H1 (cell line): ENCODE measurements around the gene ALDOC. TPM values are rescaled to one million over a fixed set of nuclear protein-coding genes. Genes with fewer than 3 reads are reported as not detected.

Experiments
- CTCF ChIA-PET: fragments of 300-600 bp; sonication (Branson Sonifier 250); formaldehyde crosslinking; loops from one replicate; lab custom pipeline; 2021; ENCODE audit not compliant: partially characterized antibody; lab: Charles Lee
- POLR2A ChIA-PET: fragments of 300-600 bp; sonication (Branson Sonifier 250); formaldehyde crosslinking; loops from one replicate; lab custom pipeline; 2021; ENCODE audit warnings: inconsistent platforms; ENCODE audit not compliant: partially characterized antibody; lab: Charles Lee
- DNase-seq, 2 experiments: peaks; one replicate each; pipeline versions ENCODE4 v3.0.0 to v3.0.0-alpha.2; 2010 to 2022; ENCODE audit warnings: low spot score in 2 of 2, low read depth in 1 of 2, mixed read lengths in 1 of 2
- FAIRE-seq: peaks from 2 replicates; lab custom pipeline; 2011; peaks lifted over from hg19 to GRCh38; lab: Jason Lieb, UNC
- H2AFZ ChIP-seq: 2 replicates; pipeline ENCODE4 v1.8.1; 2012; ENCODE audit warnings: low read length, inconsistent platforms
- H2AK5ac ChIP-seq: 2 replicates; pipeline ENCODE4 v1.6.1; 2013; ENCODE audit warnings: low read depth, low read length
- H2BK120ac ChIP-seq: replicated peaks from 2 replicates; pipeline ENCODE3; 2013; ENCODE audit warnings: low read depth, low read length, inconsistent platforms
- H2BK12ac ChIP-seq: 2 replicates; pipeline ENCODE4 v1.6.1; 2013; ENCODE audit warnings: low read depth, low read length
- H2BK15ac ChIP-seq: 2 replicates; pipeline ENCODE4 v1.6.1; 2013; ENCODE audit warnings: low read length
- H2BK20ac ChIP-seq: 2 replicates; pipeline ENCODE4 v1.6.1; 2013; ENCODE audit warnings: low read length
- H2BK5ac ChIP-seq: 2 replicates; pipeline ENCODE4 v1.6.1; 2013; ENCODE audit warnings: low read depth, low read length
- H3K14ac ChIP-seq: 2 replicates; pipeline ENCODE4 v1.6.1; 2013; ENCODE audit warnings: inconsistent platforms; ENCODE audit not compliant: insufficient read length
- H3K18ac ChIP-seq: 2 replicates; pipeline ENCODE4 v1.6.1; 2013; ENCODE audit warnings: low read length; ENCODE audit errors: extremely low read depth
- H3K23ac ChIP-seq: 2 replicates; pipeline ENCODE4 v1.6.1; 2013; ENCODE audit warnings: inconsistent platforms; ENCODE audit not compliant: insufficient read length
- H3K23me2 ChIP-seq: 2 replicates; pipeline ENCODE4 v1.6.1; 2013; ENCODE audit warnings: low read depth, low read length
- H3K27ac ChIP-seq: 2 replicates; pipeline ENCODE4 v1.6.1; 2011; ENCODE audit warnings: low read depth, low read length, inconsistent platforms
- H3K27me3 ChIP-seq, 4 experiments: replicated peaks in 1 of 4; 1 replicate in 1 of 4; 2 replicates in 3 of 4; pipeline versions ENCODE4 v1.6.1 to v1.8.1; 2011 to 2013; ENCODE audit warnings: low read length in 3 of 4, mild to moderate bottlenecking in 3 of 4, inconsistent platforms in 2 of 4, mixed read lengths in 2 of 4, moderate library complexity in 1 of 4; ENCODE audit not compliant: control insufficient read depth in 3 of 4, insufficient read depth in 3 of 4; ENCODE audit errors: extremely low read depth in 1 of 4
- H3K36me3 ChIP-seq, 4 experiments: 2 replicates each; pipeline versions ENCODE4 v1.6.1 to v1.8.1; 2011 to 2013; ENCODE audit warnings: mild to moderate bottlenecking in 4 of 4, low read length in 3 of 4, moderate library complexity in 2 of 4, control low read depth in 1 of 4, inconsistent platforms in 1 of 4; ENCODE audit not compliant: insufficient read depth in 4 of 4, control insufficient read depth in 2 of 4
- H3K4ac ChIP-seq: replicated peaks from 2 replicates; pipeline ENCODE3; 2013; ENCODE audit warnings: low read length, low read depth, mixed read lengths, inconsistent platforms; ENCODE audit not compliant: insufficient read length
- H3K4me1 ChIP-seq, 4 experiments: replicated peaks in 1 of 4; 1 replicate in 1 of 4; 2 replicates in 3 of 4; pipeline versions ENCODE4 v1.6.1 to v1.8.1; 2011 to 2013; ENCODE audit warnings: low read length in 3 of 4, inconsistent platforms in 2 of 4, mixed read lengths in 1 of 4; ENCODE audit not compliant: insufficient read depth in 4 of 4, control insufficient read depth in 3 of 4
- H3K4me2 ChIP-seq, 2 experiments: 2 replicates each; pipeline versions ENCODE4 v1.6.1 to v1.8.1; 2011 to 2013; ENCODE audit warnings: low read depth in 2 of 2, low read length in 2 of 2, control low read depth in 1 of 2, inconsistent platforms in 1 of 2, mild to moderate bottlenecking in 1 of 2; ENCODE audit not compliant: insufficient read depth in 1 of 2
- H3K4me3 ChIP-seq, 4 experiments: fragments of 200-600, 300-600 bp in 1 of 4; sonication (generic), shearing (Covaris generic), sonication (Bioruptor Twin) in 1 of 4; 2 replicates each; pipeline versions ENCODE4 v1.5.1 to v1.8.1; 2011 to 2016; ENCODE audit warnings: low read length in 4 of 4, low read depth in 3 of 4, control low read depth in 2 of 4, inconsistent platforms in 2 of 4, mild to moderate bottlenecking in 2 of 4, mixed read lengths in 1 of 4, moderate library complexity in 1 of 4; ENCODE audit not compliant: insufficient read depth in 2 of 4; ENCODE audit errors: extremely low read depth in 1 of 4
- H3K56ac ChIP-seq: replicated peaks from 2 replicates; pipeline ENCODE3; 2013; ENCODE audit warnings: low read depth, mild to moderate bottlenecking, mixed read lengths, low read length, inconsistent platforms; ENCODE audit not compliant: insufficient read length
- H3K79me1 ChIP-seq: 2 replicates; pipeline ENCODE4 v1.6.1; 2013; ENCODE audit warnings: low read depth, low read length, control low read depth
- H3K79me2 ChIP-seq, 2 experiments: 2 replicates each; pipeline versions ENCODE4 v1.6.1 to v1.8.1; 2012 to 2013; ENCODE audit warnings: low read length in 2 of 2, mild to moderate bottlenecking in 2 of 2, inconsistent platforms in 1 of 2; ENCODE audit not compliant: insufficient read depth in 2 of 2, control insufficient read depth in 1 of 2
- H3K9ac ChIP-seq, 4 experiments: replicated peaks in 1 of 4; 1 replicate in 1 of 4; 2 replicates in 3 of 4; pipeline versions ENCODE4 v1.6.1 to v1.8.1; 2011 to 2013; ENCODE audit warnings: low read depth in 3 of 4, low read length in 3 of 4, control low read depth in 2 of 4, mild to moderate bottlenecking in 2 of 4, moderate library complexity in 2 of 4, inconsistent platforms in 1 of 4; ENCODE audit errors: extremely low read depth in 1 of 4
- H3K9me3 ChIP-seq, 2 experiments: 2 replicates each; pipeline versions ENCODE4 v1.6.1 to v1.8.1; 2012 to 2013; ENCODE audit warnings: mild to moderate bottlenecking in 2 of 2, moderate library complexity in 2 of 2, control low read depth in 1 of 2, inconsistent platforms in 1 of 2, low read depth in 1 of 2, low read length in 1 of 2, mixed read lengths in 1 of 2; ENCODE audit not compliant: insufficient read depth in 2 of 2
- H4K20me1 ChIP-seq, 2 experiments: replicated peaks in 1 of 2; 2 replicates each; pipeline versions ENCODE3 to v1.8.1; 2011 to 2013; ENCODE audit warnings: inconsistent platforms in 2 of 2, low read length in 2 of 2, mild to moderate bottlenecking in 1 of 2; ENCODE audit not compliant: insufficient read depth in 2 of 2, control insufficient read depth in 1 of 2
- H4K5ac ChIP-seq: 2 replicates; pipeline ENCODE4 v1.6.1; 2013; ENCODE audit warnings: low read length, low read depth, mixed read lengths, inconsistent platforms; ENCODE audit not compliant: insufficient read length
- H4K8ac ChIP-seq: 2 replicates; pipeline ENCODE4 v1.8.0; 2013; ENCODE audit warnings: mild to moderate bottlenecking, moderate library complexity, low read length, inconsistent platforms; ENCODE audit not compliant: insufficient read depth; ENCODE audit errors: extremely low read depth
- H4K91ac ChIP-seq: replicated peaks from 2 replicates; pipeline ENCODE3; 2013; ENCODE audit warnings: low read length, mixed read lengths, inconsistent platforms; ENCODE audit not compliant: insufficient read length
- ASH2L ChIP-seq: fragments of 200-600, 300-600 bp; sonication (generic); IDR thresholded peaks from one replicate; pipeline ENCODE4 v1.7.1; 2017; ENCODE audit warnings: low read length
- BCL11A ChIP-seq, 2 experiments: IDR thresholded peaks; one replicate each; pipeline ENCODE4 v1.6.1; 2011; ENCODE audit warnings: low read depth in 2 of 2, low read length in 2 of 2, mild to moderate bottlenecking in 2 of 2
- KDM1A ChIP-seq: fragments of 200-600, 300-600 bp; sonication (generic); IDR thresholded peaks from 2 replicates; pipeline ENCODE4 v1.7.1; 2016; ENCODE audit warnings: mild to moderate bottlenecking, low read length, borderline replicate concordance
- NANOG ChIP-seq: IDR thresholded peaks from 2 replicates; pipeline ENCODE4 v1.6.1; 2011; ENCODE audit warnings: low read length, low read depth, mild to moderate bottlenecking, inconsistent platforms; ENCODE audit not compliant: insufficient read depth, poor library complexity, severe bottlenecking
- POLR2AphosphoS5 ChIP-seq: IDR thresholded peaks from 2 replicates; pipeline ENCODE4 v1.6.1; 2011; ENCODE audit warnings: low read depth, low read length
- POU5F1 ChIP-seq: IDR thresholded peaks from 2 replicates; pipeline ENCODE4 v1.6.1; 2011; ENCODE audit warnings: low read depth, mild to moderate bottlenecking, low read length, moderate library complexity
- RAD21 ChIP-seq, 2 experiments: IDR thresholded peaks in 1 of 2; conservative IDR thresholded peaks in 1 of 2; 2 replicates each; pipeline ENCODE4 v1.6.1; 2011; ENCODE audit warnings: low read depth in 2 of 2, low read length in 2 of 2, improper control_type of control experiment in 1 of 2, inconsistent platforms in 1 of 2, mild to moderate bottlenecking in 1 of 2, moderate library complexity in 1 of 2
- RFX5 ChIP-seq: IDR thresholded peaks from 2 replicates; pipeline ENCODE4 v1.6.1; 2011; ENCODE audit warnings: low read depth, low read length, improper control_type of control experiment, borderline replicate concordance
- SAP30 ChIP-seq: fragments of 300-600 bp; sonication (generic); IDR thresholded peaks from 2 replicates; pipeline ENCODE4 v1.7.1; 2012; ENCODE audit warnings: low read length, moderate library complexity, mild to moderate bottlenecking, inconsistent platforms; ENCODE audit not compliant: insufficient read depth, insufficient replicate concordance
- SP1 ChIP-seq: IDR thresholded peaks from 2 replicates; pipeline ENCODE4 v1.6.1; 2011; ENCODE audit warnings: low read depth, low read length
- WGBS, 2 experiments: shearing (Covaris generic) in 1 of 2; methylation state at CpG; one replicate each; pipeline versions ENCODE4 v1.1.6 to v1.1.7; 2013 to 2015; ENCODE audit warnings: low lambda C conversion rate in 2 of 2, mixed read lengths in 2 of 2, inconsistent platforms in 1 of 2, low coverage in 1 of 2, missing lambda C conversion rate in 1 of 2; ENCODE audit not compliant: insufficient replicate concordance in 2 of 2, insufficient coverage in 1 of 2, insufficient read length in 1 of 2; ENCODE audit errors: extremely low coverage in 1 of 2, missing lambda C conversion rate in 1 of 2; 5-methylcytosine and 5-hydroxymethylcytosine counted together
- polyA plus RNA-seq, 7 experiments: library from polyadenylated mRNA; depleted of rRNA in 3 of 7; stranded (reverse) in 5 of 7; unstranded in 2 of 7; fragments of >200 nt in 5 of 7; fragments of 200-250 nt in 2 of 7; gene quantifications; 1 replicate in 5 of 7; 2 replicates in 1 of 7; 4 replicates in 1 of 7; pipeline versions ENCODE4 v1.2.1 to v1.2.3, GENCODE V29; 2011 to 2013; ENCODE audit warnings: missing spikeins in 2 of 7, mixed read lengths in 2 of 7
- total RNA-seq: library from RNA; stranded (reverse); fragmentation: NEBNext Ultra II Directional; extraction: Animal tissue kit (Norgen Biotek cat#: 25700); gene quantifications from 2 replicates; pipeline ENCODE4 v1.2.1, GENCODE V29; 2021

Gene ALDOC
- total and polyA plus RNA-seq, 2 of the 8 experiments (the other 6 are each of a cell fraction or from before 2014, with no cell fraction given) = 51.6 to 103 TPM

DNA sequence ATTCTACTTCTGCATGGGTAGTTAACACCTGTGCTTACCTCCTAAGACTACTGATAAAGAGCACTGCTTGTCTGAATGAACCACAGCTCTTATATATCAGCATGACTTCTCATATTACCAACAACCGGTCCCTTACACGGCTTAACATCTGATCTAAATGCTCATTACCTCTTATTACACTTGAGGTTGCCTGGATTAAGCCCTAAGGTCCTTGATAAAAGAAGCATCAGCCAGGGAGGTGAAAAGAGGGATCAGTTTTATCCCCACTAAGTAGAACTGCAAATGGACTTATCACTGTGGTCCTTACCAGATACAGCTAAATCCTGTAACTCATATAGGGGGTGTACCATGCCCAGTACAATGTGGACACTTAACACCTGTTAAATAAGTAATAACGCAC, 45.5 kb upstream of the ALDOC start:
- H3K4me1 ChIP-seq = no peaks in the 10 kb centered on the region
- WGBS, 2 experiments = 90% methylated on average over 3 of the region's 3 CpGs; no CpG with 5 or more reads in 1 of the 2 experiments
- peaks cover 52 to 84% (median 68%) of the 10 kb centered on the region in 4 experiments for H3K36me3 ChIP-seq
- H4K91ac ChIP-seq = no peak overlapping the region
- no peak overlapping the region for H3K4me2 ChIP-seq
- no peak overlapping the region for H2AFZ ChIP-seq
- H3K14ac ChIP-seq = no peak overlapping the region
- TF ChIP-seq POU5F1 (no peak), NANOG (no peak), KDM1A (no peak), POLR2AphosphoS5 (no peak), RFX5 (no peak), BCL11A (IDR thresholded peaks at IDR 0.05; ENCODE audit: low read depth in 2 of 2, low read length in 2 of 2) (no peak), ASH2L (no peak), RAD21 (IDR thresholded peaks at IDR 0.05 in 1 of 2, conservative IDR thresholded peaks at IDR 0.05 in 1 of 2; ENCODE audit: low read depth in 2 of 2, low read length in 2 of 2) (no peak), SAP30 (no peak), SP1 (no peak)
- H2BK5ac ChIP-seq = no peak overlapping the region
- no peak overlapping the region for H2BK120ac ChIP-seq
- no peak overlapping the region for H4K8ac ChIP-seq
- H3K23me2 ChIP-seq = peaks cover 2% of the 10 kb centered on the region; the same call in 1 of the 2 replicates
- H3K18ac ChIP-seq = no peak overlapping the region
- H3K79me1 ChIP-seq = 0 out of 2 replicates have a peak, but pooled peaks cover 2% of the 10 kb centered on the region
- ChIA-PET POLR2A (interaction anchor here (0.6 to 14.8 kb wide), 7 partner anchors 10 to 80 kb away, joined by 3 to 163 read pairs (median 5); partner anchors contain the start of gene PIGS), CTCF (interaction anchor here (1.0 to 3.6 kb wide), 5 partner anchors 10 to 33 kb away, joined by 3 to 21 read pairs (median 4); partner anchors contain the start of genes BLTP2 and RSKR)
- no peak overlapping the region for H2AK5ac ChIP-seq
- H3K9me3 ChIP-seq = no peaks in the 10 kb centered on the region
- peaks cover 2 to 6% of the 10 kb centered on the region in 2 experiments for H4K20me1 ChIP-seq
- H3K56ac ChIP-seq = no peak overlapping the region
- H2BK12ac ChIP-seq = no peak overlapping the region
- H3K9ac ChIP-seq = no peak overlapping the region
- no peak overlapping the region for H4K5ac ChIP-seq
- H3K4me3 ChIP-seq = no peak overlapping the region
- DNase-seq = no peak
- no peak for FAIRE-seq
- no peak overlapping the region for H3K23ac ChIP-seq
- no peak overlapping the region for H2BK20ac ChIP-seq
- no peak overlapping the region for H3K4ac ChIP-seq
- no peaks in the 10 kb centered on the region for H3K79me2 ChIP-seq
- no peak overlapping the region for H2BK15ac ChIP-seq
- H3K27me3 ChIP-seq = no peaks in the 10 kb centered on the region
- no peak overlapping the region for H3K27ac ChIP-seq
